HG03439 (cell line): Measurements from ENCODE around the gene LRCH3.

Experiments
- ATAC-seq: cut with Tn5 transposase; IDR thresholded peaks from one replicate; pipeline ENCODE4 v1.9.1; 2021; ENCODE audit warnings: mild to moderate bottlenecking, moderate library complexity; ENCODE audit not compliant: unreplicated experiment

Gene LRCH3

GRCh38 chr3:197791113-197791891 lies at the start of gene LRCH3:
LRCH3 (plus strand) TSS chr3:197791254; CDS start chr3:197791279, 25 bp downstream.
- ATAC-seq, result peak; percentile 81

GRCh38 chr3:197742787-197743186 lies 48.3 kb upstream of the LRCH3 start:
- no peak for ATAC-seq

DNA sequence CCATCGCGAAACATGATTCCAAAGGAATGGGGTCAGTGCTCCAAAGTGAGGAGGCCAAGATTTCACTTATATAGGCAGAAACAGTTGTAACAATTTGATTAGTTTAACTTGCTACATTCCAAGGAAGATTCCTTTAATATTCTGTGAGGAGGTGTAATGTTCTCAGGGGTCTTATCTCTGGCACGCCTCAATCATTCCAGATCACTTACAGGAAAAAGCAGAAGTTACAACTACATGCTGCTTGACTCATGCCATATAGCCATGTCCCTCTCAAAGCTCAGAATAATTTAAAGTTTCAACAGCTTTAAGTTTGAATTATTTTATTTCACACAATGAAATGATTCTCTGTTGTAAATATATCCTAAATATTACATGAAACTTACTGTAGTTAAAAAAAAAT lies 44.8 kb upstream of the LRCH3 start:
- no peak for ATAC-seq

GRCh38 chr3:197746801-197747237 lies 44.2 kb upstream of the LRCH3 start:
- ATAC-seq, result no peak

GRCh38 chr3:197748597-197749314 lies 42.3 kb upstream of the LRCH3 start:
- no peak for ATAC-seq

DNA sequence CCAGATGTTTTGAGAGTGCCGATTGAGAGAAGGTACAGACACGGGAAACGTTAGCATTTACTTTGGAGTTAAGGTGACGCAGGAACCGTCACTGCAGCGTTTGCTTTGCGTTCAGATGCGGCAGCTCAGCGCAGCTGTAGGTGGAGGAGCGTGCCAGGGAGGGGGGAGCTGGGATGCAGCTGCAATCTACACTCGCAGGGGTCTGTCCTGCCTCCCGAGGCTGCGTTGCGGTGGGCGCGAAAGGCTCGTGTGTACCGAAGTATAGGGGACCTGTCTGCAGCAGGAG lies 41.8 kb upstream of the LRCH3 start:
- ATAC-seq, result peak; percentile 36

DNA sequence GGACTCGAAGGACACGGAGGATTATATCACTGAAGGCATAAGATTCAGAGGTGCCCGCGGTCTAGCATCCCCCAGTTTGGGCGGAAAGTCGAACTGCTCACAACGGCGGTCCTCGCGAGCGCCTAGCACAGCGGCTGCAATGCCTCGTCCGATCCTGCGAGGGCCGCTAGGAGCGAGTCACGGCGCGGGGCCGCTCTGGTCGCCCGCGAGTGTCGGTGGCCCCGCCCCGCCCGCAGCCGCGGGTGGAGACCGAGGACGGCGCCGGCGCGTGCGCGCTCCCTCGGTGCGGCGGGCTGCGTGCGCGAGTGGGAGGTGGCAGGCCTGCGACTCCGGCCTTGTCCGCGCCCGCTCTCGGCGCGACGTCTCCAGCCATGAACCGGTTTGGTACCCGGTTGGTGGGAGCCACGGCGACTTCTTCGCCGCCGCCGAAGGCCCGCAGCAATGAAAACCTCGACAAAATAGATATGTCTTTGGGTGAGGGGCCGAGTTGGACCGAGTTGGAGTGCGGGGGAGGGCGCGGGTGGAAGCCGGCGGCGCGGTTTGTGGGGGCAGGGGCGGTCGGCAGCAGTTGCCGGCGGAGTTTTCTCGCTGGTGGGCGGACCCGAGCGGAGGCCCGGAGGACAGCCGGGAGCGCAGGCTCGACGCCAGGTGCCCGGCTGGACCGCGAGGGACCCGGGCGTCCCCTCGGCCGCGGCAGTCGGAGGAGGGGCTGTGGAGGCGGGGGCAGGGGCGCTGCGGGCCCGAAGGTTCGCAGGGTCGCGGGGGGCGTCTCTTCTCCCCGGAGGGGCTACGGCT lies 41.3 kb upstream of the LRCH3 start, which contains the start of gene FYTTD1:
Gene FYTTD1 (plus strand): TSS at position 283 of the 795 bp plus-strand sequence. CDS start 89 bp downstream, at position 372.
- ATAC-seq, result peak; percentile 80

GRCh38 chr3:197750396-197750831 lies 40.6 kb upstream of the LRCH3 start:
- peak; percentile 33 for ATAC-seq

DNA sequence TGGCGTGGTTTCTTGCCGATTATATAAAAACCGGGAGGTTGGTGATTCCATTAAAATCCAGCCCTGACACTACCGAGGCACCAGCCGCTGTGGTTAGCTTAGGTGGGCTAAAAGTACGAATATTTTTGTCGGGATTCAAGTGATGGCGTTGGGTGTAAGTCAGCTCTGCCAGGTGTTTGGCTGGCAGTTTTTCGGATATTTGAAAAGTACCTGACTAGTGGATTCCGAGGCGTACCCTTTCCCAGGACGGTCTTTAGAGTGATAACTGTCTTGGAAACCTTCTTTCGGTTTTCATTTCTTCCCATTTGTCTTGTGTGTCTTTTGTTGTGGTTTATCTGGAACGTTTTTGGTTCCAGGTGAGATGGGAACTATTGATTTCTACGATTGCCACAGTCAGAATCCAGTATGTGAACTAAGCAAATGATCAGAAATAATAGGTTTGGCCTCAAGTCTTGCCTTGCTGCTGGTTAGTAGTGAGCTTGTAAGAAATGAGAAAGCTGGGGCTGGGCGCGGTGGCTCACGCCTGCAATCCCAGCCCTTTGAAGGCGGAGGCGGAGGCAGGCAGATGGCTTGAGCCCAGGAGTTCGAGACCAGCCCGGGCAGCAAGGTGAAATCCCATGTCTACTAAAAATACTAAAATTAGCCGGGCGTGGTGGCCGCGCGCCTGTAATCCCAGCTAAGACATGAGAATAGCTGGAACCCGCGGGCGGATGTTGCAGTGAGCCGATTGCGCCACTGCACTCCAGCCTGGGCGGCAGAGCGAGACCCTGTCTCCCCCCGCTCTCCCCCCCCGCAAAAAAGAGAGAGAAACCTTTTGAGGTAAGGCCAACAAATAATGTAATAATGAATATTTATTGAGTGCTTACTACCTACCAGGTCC lies 40.0 kb upstream of the LRCH3 start:
- no peak for ATAC-seq

DNA sequence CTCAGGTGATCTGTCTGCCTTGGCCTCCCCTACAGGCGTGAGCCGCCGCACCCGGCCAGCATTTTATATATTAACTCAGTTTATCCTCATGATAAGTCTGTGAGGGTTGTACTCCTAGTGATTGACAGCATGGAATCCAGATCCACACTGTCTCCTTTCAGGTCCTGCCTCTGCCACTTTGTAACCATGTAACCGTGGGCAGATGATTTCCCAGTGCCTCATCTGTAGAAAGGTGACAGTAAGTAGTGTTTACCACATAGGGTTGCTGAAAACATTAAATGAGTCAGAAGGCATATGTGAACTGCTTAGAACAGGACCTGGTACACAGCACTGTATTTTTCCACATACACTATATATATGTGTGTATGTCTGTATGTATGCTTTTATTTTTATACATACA lies 38.9 kb upstream of the LRCH3 start:
- no peak for ATAC-seq

DNA sequence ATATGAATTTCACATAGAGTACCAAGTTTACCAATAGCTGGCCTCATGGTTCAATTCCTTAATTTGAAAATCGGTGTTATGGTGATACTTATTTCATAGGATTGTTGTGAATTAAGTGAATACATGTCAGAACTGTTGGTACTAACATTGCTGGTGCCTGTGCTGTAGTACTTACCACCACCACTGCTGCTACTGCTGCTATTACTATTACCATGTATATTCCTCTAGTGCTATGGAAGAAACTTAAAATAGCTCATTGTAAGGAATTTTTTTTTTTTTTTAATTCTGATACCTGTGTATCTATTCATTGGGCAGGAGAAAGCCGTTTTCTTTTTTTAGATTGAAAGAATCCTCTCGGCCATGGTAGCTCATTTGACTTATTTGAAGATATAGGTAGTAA lies 37.8 kb upstream of the LRCH3 start:
- no peak for ATAC-seq

DNA sequence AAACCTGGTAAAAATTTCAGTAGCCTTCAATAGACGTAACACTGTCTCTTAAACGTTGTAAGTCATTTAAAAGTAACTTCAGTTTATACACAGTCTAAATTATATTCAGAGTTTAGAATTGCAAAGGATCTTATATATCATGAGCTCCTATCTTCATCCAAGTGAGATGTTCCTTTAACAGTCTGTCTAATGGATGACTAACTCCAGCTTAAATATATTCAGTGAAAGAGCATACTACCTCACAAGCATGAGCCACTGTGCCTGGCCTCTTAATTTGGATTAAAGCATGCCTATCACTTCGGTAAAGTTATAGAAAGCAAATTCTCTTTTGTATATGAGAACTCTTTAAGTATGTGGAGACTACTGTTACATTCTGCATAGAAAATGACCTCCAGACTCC lies 34.4 kb upstream of the LRCH3 start:
- ATAC-seq, result no peak

DNA sequence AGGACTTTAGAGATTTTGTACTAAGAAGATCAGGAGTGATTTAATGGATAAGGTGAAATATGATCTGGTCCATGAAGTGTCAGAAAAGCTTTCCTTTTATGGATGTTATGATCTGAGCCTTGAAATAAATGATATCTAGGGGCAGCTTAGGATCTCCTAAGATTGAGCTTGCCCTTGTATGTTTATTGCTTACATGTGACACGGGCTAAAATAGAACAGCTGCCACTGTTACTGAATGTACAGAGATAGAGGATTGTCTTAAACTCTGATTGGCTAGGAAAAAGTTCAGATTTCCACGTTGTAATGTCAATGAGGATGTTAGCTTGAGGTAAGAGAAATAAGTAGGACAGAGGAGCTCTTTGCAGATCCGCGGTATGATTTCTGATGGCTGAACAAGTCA lies 32.5 kb upstream of the LRCH3 start:
- no peak for ATAC-seq

GRCh38 chr3:197761784-197762183 lies 29.3 kb upstream of the LRCH3 start:
- no peak for ATAC-seq

GRCh38 chr3:197775317-197775716 lies 15.7 kb upstream of the LRCH3 start:
- no peak for ATAC-seq

- no peak for ATAC-seq
Observed at GRCh38 chr3:197782230-197782629, 8.8 kb upstream of the LRCH3 start.

DNA sequence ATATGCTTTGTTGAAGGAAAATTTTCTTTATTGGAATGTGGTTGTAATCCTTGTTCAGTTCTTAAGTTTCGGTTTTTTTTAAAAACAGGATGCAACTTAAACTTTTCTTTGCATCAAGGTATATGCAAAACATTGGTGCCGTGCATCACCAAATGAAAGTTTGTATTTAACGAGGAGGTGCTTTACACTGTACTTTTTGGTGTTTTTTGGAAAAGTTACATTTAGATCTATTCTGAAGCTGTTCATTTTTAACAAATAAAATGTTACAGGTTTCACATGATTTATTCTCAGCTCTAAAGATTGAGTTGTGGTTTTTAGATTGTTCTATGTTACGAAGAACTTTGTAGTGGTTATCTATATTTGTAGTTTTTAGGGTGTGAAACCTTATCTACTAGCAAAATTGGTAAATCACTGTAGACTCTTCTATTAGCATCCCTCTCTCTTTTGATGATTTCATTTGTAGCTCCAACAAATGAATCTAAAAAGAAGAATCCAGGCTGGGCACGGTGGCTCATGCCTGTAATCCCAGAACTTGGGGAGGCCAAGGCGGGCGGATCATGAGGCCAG lies 7.0 kb upstream of the LRCH3 start:
- no peak for ATAC-seq

GRCh38 chr3:197787412-197787811 lies 3.6 kb upstream of the LRCH3 start:
- ATAC-seq, result no peak

GRCh38 chr3:197789309-197789708 lies 1.7 kb upstream of the LRCH3 start:
- ATAC-seq, result no peak

- no peak for ATAC-seq
Observed at GRCh38 chr3:197790033-197790432, 1.0 kb upstream of the LRCH3 start.
